ENCODE measurements around the gene CSF3R.
"Not testable (repeated sequence)": the region's sequence is repeated elsewhere in the genome, so short reads cannot be mapped to it uniquely, and the experiment has no call there.

Gene CSF3R

DNA sequence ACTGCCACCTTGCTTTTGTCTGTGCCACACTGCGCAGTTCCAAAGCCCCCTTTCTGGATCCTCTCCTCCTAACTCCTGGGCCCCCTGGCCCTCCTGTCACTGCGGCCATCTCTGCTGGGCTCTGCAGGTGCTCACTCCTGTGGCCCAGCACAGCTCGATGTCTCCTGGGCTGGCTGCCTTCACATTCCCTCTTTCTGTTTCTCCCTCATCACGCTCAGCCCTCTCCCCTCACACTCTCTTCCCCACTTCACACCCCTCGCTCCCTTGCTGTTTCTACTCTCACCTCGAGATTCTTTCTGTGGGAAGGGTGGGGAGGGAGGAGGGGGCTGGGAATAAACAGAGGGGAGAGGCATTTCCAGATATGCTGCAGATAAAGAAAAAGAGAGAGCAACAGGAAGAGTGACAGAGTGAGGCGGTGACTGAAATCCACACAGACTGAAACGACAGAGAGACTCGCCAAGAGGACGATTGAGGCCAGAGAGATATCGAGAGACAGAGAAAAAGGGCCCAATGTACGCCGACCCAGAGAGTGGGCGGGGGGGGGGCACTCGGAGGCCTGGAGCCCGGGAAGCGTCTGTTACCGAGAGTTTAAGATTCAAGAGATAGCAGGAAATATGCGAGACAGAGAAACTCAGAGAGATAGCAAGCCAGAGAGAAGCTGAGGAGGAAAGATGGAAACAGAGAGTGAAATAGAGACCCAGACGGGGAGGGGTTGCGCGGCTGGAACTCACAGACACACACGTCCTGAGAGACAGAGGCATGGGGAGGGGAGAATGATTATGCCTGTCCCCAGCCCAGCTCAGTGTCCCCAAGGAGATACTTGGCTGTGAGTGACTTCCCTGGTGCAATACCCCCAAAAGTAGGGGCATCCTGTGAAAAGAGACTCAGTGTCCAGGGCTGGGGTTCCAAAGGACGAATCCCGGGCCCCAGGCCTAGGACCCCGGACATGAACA is 666 bp downstream of the CSF3R start:
- no peak for DNase-seq (ENCODE audit: low spot score)

GRCh38 chr1:36481091-36481490 is 1.6 kb downstream of the CSF3R start:
- DNase-seq (ENCODE audit: low spot score), result no peak

DNA sequence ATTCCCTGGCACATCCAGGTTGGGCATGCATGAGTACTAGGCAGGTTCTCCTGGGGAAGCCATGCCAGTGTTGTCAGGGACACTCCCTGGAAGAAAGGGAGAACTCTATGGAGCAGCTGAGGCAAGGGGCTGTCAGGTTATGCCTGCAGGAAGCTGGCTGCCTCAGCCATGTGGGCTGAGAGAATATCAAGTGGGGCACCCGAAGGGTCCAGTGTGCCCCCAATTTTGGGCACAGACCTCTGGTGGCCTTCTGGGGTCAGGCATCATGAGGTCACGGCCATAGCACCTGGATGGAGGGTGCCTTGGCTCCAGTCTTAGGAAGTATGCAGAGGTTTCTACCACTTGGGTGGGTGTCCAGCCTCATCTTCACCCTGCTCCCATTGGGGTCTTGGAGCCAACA is 2.6 kb downstream of the CSF3R start:
- DNase-seq (ENCODE audit: low spot score), result no peak

GRCh38 chr1:36479505-36480051 is 3.1 kb downstream of the CSF3R start:
- DNase-seq (ENCODE audit: low spot score), result no peak

GRCh38 chr1:36477615-36478014 is 5.1 kb downstream of the CSF3R start:
- not testable (repeated sequence) for DNase-seq (ENCODE audit: low spot score)

GRCh38 chr1:36476945-36477344 is 5.8 kb downstream of the CSF3R start:
- no peak for DNase-seq (ENCODE audit: low spot score)

GRCh38 chr1:36475910-36476604 is 6.7 kb downstream of the CSF3R start:
- DNase-seq (ENCODE audit: low spot score), result no peak

- DNase-seq (ENCODE audit: low spot score), result no peak
These were observed 7.4 kb downstream of the CSF3R start for GRCh38 chr1:36475341-36475740.

- no peak for DNase-seq (ENCODE audit: low spot score)
These were observed 10.1 kb downstream of the CSF3R start for GRCh38 chr1:36472656-36473055.

- no peak for DNase-seq (ENCODE audit: low spot score)
These were observed 10.7 kb downstream of the CSF3R start for GRCh38 chr1:36471830-36472641.

GRCh38 chr1:36469163-36469562 is 13.6 kb downstream of the CSF3R start:
- no peak for DNase-seq (ENCODE audit: low spot score)

DNA sequence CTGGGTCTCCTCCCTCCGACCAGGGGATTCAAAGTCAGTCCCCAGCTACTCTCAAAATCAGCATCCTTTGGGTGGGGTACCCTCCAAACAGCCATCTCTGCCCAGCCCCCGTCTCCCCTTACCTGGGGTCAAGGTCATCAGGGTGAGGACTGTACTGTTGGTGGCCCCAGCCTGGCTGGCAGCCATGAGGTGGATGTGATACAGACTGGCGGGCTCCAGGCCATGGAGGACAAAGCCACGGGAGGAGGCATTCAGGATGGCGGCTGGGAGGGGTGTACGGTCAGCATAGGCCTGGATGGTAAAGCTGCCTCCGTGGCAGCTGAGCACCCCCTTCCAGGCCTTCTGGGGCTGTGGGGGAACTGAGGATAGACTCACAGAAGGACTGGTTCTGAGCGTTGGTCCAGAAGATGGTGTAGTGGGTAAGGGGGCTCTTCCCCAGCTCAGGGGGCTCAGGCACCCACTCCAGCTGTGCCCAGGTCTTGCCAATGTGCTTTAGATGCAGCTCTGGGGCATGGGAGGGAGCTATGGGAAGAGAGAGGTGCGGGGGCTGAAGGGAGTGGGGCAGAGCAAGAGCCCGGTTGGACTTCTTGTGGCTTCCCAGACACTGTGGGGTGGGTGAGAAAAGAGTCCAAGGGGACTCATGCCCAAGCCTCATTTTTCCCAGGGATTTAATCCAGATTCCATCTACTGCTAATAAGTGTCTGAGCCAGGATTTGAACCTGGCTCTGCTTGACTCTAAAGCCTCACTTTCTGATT is 14.8 kb downstream of the CSF3R start:
- DNase-seq (ENCODE audit: low spot score), result no peak

GRCh38 chr1:36467027-36467410 is 15.7 kb downstream of the CSF3R start:
- DNase-seq (ENCODE audit: low spot score), result no peak

DNA sequence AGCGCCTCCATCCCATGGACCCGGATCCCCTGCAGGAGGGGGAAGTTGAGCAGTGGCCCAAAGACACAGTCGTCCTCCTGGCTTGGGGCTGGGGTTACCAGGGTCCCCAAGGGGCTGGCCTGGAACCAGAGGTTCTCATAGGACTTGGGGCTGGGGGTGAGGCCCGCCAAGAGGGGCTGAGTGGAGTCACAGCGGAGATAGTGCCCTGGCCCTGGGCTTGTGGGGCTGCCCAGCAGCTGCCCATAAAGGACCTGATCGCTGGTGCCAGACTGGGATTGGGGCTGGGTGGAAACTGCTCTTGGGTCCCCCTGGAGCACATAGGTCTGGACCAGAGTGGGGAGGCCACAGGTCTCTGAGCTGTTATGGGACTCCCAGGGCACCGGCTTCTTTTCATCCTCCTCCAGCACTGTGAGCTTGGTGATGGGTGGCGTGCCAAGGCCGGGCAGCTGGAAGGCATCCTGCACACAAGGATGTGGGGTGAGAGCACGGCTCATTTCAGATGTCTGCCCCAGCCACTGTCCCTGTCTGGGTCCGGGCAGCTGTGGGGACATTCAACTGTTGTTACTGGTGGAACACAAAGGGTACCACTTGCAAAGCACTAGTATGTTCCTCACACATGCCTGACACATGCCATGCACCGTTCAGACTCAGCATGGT is 16.2 kb downstream of the CSF3R start:
- DNase-seq (ENCODE audit: low spot score), result no peak

DNA sequence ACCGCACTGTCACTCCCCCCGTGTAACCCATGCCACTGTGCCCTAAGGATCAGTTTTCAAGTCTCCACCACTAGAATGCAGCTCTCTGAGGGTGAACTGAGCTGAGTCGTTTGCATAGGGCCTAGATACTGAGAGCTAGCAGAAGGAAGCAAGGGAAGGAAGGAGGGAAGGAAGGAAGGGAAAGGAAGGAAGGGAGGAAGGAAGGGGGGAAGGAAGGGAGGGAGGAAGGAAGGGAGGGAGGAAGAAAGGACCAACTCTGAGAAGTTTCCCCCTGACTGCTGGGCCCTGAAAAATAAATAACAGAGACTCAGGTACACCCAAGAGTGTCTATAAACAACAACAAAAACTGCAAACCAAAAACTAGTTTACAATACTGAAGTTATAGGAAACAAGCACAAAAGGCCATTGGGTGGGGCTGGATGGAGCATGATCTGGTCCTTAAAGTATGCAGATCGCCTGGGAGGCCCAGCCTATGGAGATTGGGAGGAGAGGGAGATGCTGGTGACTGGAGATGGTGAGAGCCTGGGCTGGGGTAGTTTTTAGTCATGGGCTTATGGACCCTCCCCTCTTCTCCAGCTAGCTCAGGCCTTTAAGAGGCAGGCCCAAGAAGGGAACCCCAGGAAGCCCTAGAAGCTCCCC is 16.9 kb downstream of the CSF3R start:
- no peak for DNase-seq (ENCODE audit: low spot score)

- DNase-seq (ENCODE audit: low spot score), result no peak
These were observed 17.9 kb downstream of the CSF3R start for GRCh38 chr1:36464605-36465393.

- peak; percentile 98 for DNase-seq (ENCODE audit: low spot score)
These were observed 18.7 kb downstream of the CSF3R start, which contains the start of gene MRPS15 for GRCh38 chr1:36463803-36464604. TSS of gene MRPS15 (minus strand) at chr1:36464384. CDS start at chr1:36464275, 109 bp downstream.

GRCh38 chr1:36463463-36463802 is 19.3 kb downstream of the CSF3R start:
- no peak for DNase-seq (ENCODE audit: low spot score)

DNA sequence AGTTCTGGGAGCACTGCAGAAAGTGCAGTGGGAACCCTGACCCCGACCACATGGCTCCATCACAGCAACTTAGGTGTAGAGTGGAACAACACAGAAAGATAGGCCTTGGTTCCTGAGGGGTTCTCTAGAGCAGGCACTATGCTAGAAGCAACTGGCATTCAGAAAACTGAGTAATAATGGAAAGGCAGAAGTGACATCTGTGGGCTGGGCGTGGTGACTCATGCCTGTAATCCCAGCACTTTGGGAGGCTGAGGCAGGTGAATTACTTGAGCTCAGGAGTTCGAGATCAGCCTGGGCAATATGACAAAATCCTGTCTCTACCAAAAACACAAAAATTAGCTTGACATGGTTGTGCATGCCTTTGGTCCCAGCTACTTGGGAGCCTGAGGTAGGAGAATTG is 23.8 kb downstream of the CSF3R start:
- DNase-seq (ENCODE audit: low spot score), result no peak
